GM12864 (cell line): ENCODE data around the gene SMOC2.

Experiments
- DNase-seq: peaks from one replicate; pipeline ENCODE4 v3.0.0-alpha.2; 2011; ENCODE audit warnings: low read depth
- H3K4me3 ChIP-seq: 2 replicates; pipeline ENCODE4 v1.5.1; 2011; ENCODE audit warnings: mild to moderate bottlenecking, low read depth, low read length, control low read depth
- TF ChIP-seq, protein P1 (sequence below): IDR thresholded peaks from 2 replicates; pipeline ENCODE4 v1.5.1; 2011; ENCODE audit warnings: low read depth, mild to moderate bottlenecking, moderate library complexity, low read length, control low read depth, inconsistent platforms; ENCODE audit errors: missing control alignments

SMOC2 gene

DNA sequence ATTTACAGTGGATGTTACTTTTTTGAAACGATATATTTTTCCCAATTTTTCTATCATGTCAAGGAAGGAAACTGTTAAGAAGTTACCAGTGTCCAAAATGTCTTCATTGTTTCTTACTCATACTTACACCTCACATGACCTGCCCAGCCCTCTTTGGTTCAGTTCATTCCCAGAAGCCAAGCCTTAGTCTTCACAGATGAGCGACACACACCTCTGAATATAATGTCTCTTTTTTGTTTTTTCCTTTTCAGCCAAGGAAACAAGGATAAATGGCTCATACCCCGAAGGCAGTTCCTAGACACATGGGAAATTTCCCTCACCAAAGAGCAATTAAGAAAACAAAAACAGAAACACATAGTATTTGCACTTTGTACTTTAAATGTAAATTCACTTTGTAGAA lies 225.2 kb downstream of the SMOC2 start:
- TF ChIP-seq, protein P1, sequence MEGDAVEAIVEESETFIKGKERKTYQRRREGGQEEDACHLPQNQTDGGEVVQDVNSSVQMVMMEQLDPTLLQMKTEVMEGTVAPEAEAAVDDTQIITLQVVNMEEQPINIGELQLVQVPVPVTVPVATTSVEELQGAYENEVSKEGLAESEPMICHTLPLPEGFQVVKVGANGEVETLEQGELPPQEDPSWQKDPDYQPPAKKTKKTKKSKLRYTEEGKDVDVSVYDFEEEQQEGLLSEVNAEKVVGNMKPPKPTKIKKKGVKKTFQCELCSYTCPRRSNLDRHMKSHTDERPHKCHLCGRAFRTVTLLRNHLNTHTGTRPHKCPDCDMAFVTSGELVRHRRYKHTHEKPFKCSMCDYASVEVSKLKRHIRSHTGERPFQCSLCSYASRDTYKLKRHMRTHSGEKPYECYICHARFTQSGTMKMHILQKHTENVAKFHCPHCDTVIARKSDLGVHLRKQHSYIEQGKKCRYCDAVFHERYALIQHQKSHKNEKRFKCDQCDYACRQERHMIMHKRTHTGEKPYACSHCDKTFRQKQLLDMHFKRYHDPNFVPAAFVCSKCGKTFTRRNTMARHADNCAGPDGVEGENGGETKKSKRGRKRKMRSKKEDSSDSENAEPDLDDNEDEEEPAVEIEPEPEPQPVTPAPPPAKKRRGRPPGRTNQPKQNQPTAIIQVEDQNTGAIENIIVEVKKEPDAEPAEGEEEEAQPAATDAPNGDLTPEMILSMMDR, result no peak
- no peak for DNase-seq

DNA sequence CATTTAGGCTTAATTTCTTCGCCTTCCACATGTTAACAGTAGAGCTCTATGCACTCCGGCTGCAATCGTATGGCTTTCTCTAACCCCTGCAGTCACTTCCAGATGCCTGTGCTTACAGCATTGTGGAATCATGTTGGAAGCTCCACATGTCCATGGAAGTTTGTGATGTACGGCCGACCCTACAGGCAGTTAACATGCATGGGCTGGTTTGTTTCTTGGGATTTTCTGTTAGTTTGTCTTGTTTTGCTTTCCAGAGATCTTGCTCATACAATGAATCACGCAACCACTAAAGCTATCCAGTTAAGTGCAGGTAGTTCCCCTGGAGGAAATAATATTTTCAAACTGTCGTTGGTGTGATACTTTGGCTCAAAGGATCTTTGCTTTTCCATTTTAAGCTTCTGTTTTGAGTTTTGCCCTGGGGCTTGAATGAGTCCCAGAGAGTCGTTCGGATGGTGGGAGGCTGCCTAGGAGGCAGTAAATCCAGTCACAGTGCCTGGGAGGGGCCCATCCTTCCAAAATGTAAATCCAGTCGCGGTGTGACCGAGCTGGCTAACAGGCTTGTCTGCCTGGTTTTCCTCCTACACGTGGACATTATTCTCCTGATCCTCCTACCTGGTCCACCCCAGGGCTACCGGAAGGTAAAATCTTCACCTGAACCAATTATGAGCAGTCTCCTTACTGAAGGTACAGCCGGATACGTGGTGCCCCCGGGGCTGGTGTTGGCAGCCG lies 225.9 kb downstream of the SMOC2 start:
- TF ChIP-seq, protein P1, result no peak
- DNase-seq, result no peak
- H3K4me3 ChIP-seq, result no peak overlapping the region

More for the DNA sequence above, 225.2 kb downstream of the SMOC2 start:
- no peak overlapping the region for H3K4me3 ChIP-seq

DNA sequence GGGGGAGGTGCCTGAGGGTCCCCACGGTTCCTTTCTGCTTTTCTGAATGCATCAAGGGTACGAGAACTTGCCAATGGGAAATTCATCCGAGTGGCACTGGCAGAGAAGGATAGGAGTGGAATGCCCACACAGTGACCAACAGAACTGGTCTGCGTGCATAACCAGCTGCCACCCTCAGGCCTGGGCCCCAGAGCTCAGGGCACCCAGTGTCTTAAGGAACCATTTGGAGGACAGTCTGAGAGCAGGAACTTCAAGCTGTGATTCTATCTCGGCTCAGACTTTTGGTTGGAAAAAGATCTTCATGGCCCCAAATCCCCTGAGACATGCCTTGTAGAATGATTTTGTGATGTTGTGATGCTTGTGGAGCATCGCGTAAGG lies 226.4 kb downstream of the SMOC2 start:
- no peak overlapping the region for H3K4me3 ChIP-seq
- TF ChIP-seq, protein P1, result no peak
- no peak for DNase-seq

DNA sequence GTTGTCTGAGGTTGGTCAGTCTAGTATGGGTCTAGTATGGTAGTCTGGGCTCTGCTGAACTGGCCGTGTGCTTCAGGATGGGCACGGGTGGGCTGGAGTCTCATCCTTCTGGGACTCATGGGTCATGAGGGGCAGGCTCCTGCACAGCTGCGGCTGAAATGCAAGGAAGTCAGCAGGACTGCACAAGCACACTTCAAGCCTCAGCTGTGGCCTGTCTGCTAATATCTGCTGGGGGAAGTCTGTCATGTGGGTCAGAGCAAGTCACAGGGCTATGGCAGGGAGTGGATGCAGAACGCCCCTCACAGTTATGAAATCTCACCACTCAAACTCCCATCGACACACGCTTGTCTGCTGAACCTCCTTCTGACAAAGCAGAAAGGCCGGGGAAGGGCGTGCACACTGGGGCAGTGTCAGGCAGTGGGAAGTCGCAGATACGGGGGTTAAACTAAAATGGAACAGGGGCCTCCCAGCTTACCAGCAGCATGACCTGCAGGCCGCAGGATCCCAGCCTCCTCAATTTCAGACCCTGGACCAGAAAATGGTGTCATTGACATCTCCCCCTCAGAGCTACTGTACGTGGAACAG lies 229.5 kb downstream of the SMOC2 start:
- no peak for DNase-seq
- TF ChIP-seq, protein P1, result no peak
- no peak overlapping the region for H3K4me3 ChIP-seq

DNA sequence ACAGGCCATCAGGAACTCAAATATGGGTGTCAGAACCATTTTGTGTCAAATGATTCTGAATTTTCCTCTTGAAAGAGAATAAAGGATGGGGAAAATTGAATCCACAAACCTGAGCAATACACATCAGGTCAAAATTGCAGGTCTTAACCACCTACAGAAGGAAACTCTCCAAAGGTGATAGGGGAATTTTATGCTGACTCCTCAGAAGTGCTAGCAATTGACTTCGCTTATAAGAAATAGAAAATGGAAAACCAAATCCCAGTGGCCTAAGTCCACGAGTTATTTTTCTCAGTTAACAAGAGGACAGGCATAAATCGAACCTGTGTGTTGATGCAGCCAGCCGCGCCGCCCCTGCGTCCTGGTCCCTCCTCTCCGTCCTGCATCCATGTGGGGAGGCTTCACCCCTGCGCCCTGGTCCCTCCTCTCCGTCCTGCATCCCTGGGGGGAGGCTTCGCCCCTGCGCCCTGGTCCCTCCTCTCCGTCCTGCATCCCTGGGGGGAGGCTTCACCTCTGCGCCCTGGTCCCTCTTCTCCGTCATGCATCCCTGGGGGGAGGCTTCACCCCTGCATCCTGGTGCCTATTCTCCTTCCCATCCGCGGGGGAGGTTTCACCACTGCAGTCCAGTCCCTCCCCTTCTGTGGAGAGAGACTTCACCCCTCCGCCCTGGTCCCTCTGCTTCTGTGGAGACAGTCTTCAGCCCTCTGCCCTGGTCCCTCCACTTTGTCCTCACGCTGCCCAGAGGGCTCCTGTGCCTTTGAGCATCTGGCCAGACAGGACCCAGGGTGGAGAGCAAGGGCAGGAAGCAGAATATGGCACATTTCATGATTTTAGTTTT lies 230.3 kb downstream of the SMOC2 start:
- no peak for DNase-seq
- TF ChIP-seq, protein P1, result no peak
- H3K4me3 ChIP-seq, result no peak overlapping the region

DNA sequence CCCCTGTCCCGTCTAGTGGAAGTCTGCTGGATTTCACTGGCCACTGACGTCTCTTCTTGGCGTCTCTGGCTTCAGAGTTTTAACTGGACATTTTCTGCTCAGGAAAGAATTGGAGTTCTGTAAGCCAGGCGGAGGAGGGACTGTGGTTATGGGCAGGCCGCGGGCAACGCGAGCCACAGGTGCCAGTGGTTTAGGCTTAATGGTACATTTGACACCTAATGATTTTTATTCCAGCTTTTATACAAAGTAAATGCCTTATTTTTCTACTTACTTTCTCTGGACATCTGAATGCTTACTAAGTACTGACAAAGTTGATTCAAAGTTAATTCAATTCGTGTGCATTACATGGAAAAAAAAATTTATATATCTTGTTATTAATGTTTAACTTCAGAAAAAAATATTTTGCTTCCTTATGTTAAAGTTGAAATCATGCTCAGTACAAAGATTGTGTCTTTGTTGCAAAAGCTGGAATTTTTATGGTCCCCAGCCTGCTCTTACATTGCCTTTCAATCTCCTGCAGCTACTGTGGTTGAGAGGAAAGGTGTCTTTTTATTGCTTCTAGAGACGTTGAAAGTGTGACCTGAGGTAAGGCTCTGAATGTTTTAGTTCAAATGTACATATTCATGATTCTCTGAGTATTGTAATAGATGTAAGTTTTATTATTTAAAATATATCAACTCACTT lies 231.0 kb downstream of the SMOC2 start:
- TF ChIP-seq, protein P1, result no peak
- H3K4me3 ChIP-seq, result no peak overlapping the region
- no peak for DNase-seq
